GM18511 (cell line): ENCODE measurements around the gene ZNF23.
"Not testable (repeated sequence)": the region's sequence is repeated elsewhere in the genome, so short reads cannot be mapped to it uniquely, and the experiment has no call there.

ENCODE experiments used
- ATAC-seq: cut with Tn5 transposase; IDR thresholded peaks from one replicate; pipeline ENCODE4 v1.9.1; 2021; ENCODE audit warnings: mild to moderate bottlenecking, moderate library complexity; ENCODE audit not compliant: unreplicated experiment

Gene ZNF23

DNA sequence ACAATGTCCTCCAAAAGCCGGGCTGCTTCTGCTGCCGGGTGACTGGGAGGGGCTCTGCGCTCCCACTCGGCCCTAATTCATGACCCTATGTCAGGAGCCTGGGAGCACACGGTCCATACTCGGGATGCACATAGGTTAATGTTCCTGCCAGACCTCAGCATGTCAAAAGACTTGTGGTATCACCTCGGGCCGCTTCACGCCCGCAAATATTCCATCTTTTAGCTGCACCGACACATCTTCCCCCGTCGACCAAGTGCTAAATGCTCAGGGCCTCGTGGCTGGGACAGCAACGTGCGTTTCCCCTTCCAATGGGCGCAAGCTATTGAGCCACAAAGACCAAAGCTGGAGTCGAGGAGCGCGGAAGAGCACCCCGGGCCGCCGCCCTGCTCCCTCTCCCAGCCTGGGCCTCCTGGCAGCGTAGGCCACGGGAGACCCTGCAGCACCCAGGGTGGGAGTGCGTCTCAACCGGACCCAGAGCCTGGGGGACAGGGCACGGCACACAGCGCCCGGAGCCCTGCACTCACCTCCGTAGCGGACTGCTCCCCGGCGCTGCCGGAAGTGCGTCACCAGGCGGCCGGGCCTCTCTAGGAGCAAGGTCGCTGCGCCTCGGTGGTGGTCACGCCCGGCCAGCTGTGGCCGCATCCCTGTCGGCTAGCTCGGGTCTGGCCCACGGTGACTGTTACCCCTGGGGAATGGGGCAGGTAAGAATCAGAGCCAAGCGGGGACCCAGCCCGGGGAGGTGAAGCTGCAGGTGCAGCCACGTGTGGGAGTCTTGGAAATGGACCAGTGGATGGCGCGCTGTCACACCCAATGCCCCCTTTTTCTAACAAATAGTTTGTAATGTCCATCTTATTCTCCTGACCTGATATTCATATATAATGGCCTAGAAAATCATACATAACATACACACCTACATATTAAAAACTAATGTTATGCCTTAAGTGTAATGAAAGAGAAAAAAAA, at the start of gene ZNF23:
TSS of gene ZNF23 (minus strand) at position 562 of the 963 bp plus-strand sequence. CDS start 5,451 bp downstream, outside the sequence.
- peak; percentile 98 for ATAC-seq

- no peak for ATAC-seq
Observed at GRCh38 chr16:71507061-71507460, 45.0 kb upstream of the ZNF23 start.

- ATAC-seq = no peak
Observed at GRCh38 chr16:71504901-71505300, 42.9 kb upstream of the ZNF23 start.

DNA sequence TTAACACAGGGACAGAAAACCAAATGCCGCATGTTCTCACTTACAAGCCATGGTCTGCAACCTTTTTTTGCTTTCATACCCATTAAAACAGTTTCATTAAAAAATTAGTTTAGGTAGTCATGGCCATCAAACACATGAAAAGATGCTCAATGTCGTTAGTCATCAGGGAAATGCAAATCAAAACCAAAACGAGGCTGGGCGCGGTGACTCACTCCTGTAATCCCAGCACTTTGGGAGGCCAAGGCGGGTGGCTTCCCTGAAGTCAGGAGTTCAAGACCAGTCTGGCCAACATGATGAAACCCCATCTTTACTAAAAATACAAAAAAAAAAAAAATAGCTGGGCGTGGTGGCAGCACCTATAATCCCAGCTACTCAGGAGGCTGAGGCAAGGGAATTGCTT, 42.0 kb upstream of the ZNF23 start:
- not testable (repeated sequence) for ATAC-seq

DNA sequence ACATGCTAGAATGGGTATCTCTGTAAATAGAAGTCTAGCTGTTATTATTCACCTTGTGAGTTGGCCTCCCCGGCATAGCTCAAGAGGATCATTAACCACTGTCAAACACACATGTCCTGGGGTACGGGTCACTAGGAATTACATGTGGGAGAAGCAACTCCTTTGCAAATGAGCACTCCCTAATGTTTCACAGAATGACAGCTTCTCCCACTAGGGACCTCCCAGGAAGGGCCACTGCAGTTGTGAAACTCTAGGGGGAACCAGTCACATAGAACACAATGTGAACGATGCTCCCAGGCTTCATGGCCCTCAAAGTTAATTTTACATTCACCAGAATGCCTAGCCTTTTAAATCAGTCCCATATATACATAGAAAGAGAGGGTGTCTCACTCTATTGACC, 39.5 kb upstream of the ZNF23 start:
- ATAC-seq = no peak

DNA sequence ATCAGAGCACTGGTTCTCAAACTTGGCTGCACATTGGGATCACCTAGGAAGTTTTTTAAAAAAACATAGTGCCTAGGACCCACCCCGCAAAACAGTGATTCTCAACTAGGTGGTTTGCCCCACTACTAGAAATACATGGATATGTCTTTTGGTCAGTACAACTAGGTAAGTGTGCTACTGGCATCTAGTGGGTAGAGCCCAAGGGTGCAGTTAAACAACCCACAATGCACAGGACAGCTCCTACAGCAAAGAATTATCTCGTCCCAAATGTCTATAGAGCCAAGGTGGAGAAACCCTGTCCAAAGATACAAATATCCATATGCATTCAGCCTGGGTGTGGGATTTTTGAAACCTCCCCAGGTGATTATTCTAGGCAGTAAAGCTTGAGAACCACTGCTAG, 38.9 kb upstream of the ZNF23 start:
- no peak for ATAC-seq

GRCh38 chr16:71499775-71500364, 37.8 kb upstream of the ZNF23 start:
- ATAC-seq = peak; percentile 66

- ATAC-seq = no peak
Observed at GRCh38 chr16:71498031-71498430, 36.0 kb upstream of the ZNF23 start.

GRCh38 chr16:71493213-71493612, 31.2 kb upstream of the ZNF23 start:
- ATAC-seq = no peak

DNA sequence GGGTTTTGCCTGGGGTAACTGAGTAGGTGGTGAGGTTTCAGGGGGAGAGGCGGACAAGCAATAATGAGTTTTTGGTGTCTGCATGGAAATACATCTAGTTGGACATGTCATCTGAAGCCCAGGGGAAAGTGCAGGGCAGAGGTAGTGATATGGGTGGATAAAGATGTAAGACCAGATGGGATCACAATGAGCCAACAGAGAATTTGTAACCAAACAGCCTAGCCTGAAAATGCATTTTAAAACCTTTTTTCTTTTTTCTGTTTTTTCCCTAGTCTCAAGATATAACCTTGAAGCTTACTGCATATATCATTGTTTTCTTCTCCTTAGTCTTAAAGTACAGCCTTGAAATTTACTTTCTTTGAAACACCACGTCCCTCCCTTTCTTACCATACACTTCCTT, 30.7 kb upstream of the ZNF23 start:
- ATAC-seq = no peak

- ATAC-seq = no peak
Observed at GRCh38 chr16:71491054-71491453, 29.0 kb upstream of the ZNF23 start.

DNA sequence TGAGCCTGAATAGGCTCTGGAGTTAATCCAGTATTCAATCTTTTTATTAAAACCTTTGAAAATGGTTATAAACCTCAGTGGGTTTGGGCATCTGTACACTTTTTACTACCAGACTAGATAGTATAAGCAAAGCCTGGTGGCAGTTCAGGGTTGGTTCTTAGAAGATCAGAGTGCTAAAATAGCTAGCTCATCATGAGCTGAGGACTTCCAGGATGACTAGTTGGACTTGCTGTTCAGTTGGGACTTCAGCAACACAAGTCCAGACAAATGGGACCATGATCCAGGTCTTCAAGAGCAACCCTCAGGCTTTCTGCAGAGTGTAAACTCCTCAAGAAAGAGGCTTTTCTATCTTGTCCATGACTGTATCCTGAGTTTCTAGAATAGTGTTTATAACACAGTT, 28.3 kb upstream of the ZNF23 start:
- ATAC-seq = no peak

GRCh38 chr16:71489122-71489521, 27.1 kb upstream of the ZNF23 start, which contains the start of gene ZNF19:
Gene ZNF19, minus strand, starts transcription at chr16:71489324. Its CDS starts 7,210 bp downstream, at chr16:71482114.
- no peak for ATAC-seq

- peak; percentile 96 for ATAC-seq
Observed at GRCh38 chr16:71484006-71484893, 22.2 kb upstream of the ZNF23 start.

DNA sequence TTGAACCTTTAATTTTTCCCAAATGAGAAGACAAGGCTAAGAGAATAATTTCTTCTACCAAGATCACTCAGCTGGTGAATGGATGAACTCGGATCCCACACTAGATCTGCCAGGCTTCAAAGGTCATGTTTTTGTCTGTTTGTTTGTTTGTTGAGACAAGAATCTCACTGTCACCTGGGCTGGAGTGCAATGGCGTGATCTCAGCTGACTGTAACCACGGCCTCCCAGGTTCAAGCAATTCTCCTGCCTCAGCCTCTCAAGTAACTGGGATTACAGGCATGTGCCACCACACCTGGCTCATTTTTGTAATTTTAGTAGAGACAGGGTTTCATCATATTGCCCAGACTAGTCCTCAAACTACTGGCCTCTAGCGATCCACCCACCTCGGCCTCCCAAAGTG, 20.5 kb upstream of the ZNF23 start:
- ATAC-seq = no peak

- ATAC-seq = no peak
Observed at GRCh38 chr16:71480956-71481355, 18.9 kb upstream of the ZNF23 start.

GRCh38 chr16:71479420-71479819, 17.4 kb upstream of the ZNF23 start:
- ATAC-seq = no peak

GRCh38 chr16:71476457-71477124, 14.5 kb upstream of the ZNF23 start:
- ATAC-seq = no peak

- no peak for ATAC-seq
Observed at GRCh38 chr16:71474864-71475263, 12.8 kb upstream of the ZNF23 start.

GRCh38 chr16:71473891-71474290, 11.8 kb upstream of the ZNF23 start:
- no peak for ATAC-seq

DNA sequence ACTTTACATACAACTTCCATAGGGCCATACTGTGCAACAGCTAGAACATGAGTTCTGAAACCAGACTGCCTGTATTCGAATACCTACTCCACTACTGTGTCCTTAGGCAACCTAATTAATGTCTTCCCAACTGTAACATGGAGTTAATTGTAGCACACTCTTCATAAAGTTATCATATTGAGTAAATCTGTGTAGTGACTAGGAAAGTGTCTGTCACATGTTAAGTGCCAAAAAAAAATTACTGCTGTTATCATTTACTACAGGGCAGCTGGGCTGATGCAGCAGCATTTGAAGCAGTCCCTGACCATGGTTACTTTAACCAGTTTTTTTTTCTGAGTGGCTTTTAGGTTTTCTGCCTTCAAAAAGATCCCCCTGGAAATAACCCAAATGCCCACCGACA, 10.9 kb upstream of the ZNF23 start:
- no peak for ATAC-seq
